ENCODE results near the gene PRXL2C. TPM values are rescaled to one million over a fixed set of nuclear protein-coding genes. Genes with fewer than 3 reads are reported as not detected.

PRXL2C gene
- total and polyA plus RNA-seq, 2 of the 13 experiments (the other 11 are each of a cell fraction or from before 2014, with no cell fraction given): 11.0 to 13.2 TPM

GRCh38 chr9:96609732-96610131 is 45.4 kb downstream of the PRXL2C start:
- no peak for TF ChIP-seq ZMYM4 (CRISPR knock-in tag; IDR thresholded peaks at IDR 0.05)
- TF ChIP-seq TBL1XR1 (IDR thresholded peaks at IDR 0.05; ENCODE audit: borderline replicate concordance, low read length, partially characterized antibody): no peak
- no peak for TF ChIP-seq HMG20A (CRISPR knock-in tag; IDR thresholded peaks at IDR 0.05; ENCODE audit: borderline replicate concordance)
- TF ChIP-seq ZNF446 (CRISPR knock-in tag; IDR thresholded peaks at IDR 0.05): no peak
- no peak for TF ChIP-seq DMAP1 (CRISPR knock-in tag; IDR thresholded peaks at IDR 0.05)
- TF ChIP-seq EED (CRISPR knock-in tag; IDR thresholded peaks at IDR 0.05): no peak
- no peak for TF ChIP-seq CSRNP2 (CRISPR knock-in tag; conservative IDR thresholded peaks at IDR 0.05; ENCODE audit: low read depth)
- TF ChIP-seq ZNF264 (CRISPR knock-in tag; IDR thresholded peaks at IDR 0.05): no peak
- TF ChIP-seq ZEB1 (IDR thresholded peaks at IDR 0.05; ENCODE audit: insufficient replicate concordance, low read depth): no peak
- ATAC-seq (no peak), FAIRE-seq (no peak), DNase-seq (ENCODE audit: low spot score) (no peak)
- BruUV-seq (replicated peaks): no TSS peak
- H3K4me1 ChIP-seq (ENCODE audit: insufficient read depth, low read length): peaks cover 41% of the 10 kb centered on the region
- ChIA-PET CTCF (ENCODE audit: low intra/inter-chr PET ratio, low total read pairs) (no interaction called here), POLR2A (no interaction called here)
- no peak overlapping the region for H2AFZ ChIP-seq (ENCODE audit: low read length)
- H3K4me2 ChIP-seq (ENCODE audit: low read depth, low read length): no peak overlapping the region
- no peak overlapping the region for H3K4me3 ChIP-seq (replicated peaks in 1 of 3; ENCODE audit: insufficient read depth in 1 of 3, low read depth in 2 of 3, low read length in 3 of 3)
- in situ Hi-C loops (cut with HindIII; ENCODE audit: extremely low pct_ligation_motif_present, low pct_unique_long_range_greater_than_20kb): no loop called here
- intact Hi-C loops (cut with micrococcal nuclease; ENCODE audit: unreplicated experiment): no loop called here
- H3K27me3 ChIP-seq (ENCODE audit: control insufficient read depth in 1 of 2, insufficient read depth in 2 of 2, low read length in 2 of 2): no peaks in the 10 kb centered on the region
- H3K27ac ChIP-seq (ENCODE audit: extremely low read length, insufficient read depth, low read length): no peak overlapping the region
- H3K9ac ChIP-seq (ENCODE audit: insufficient read depth, low read depth, low read length): no peak overlapping the region
- peaks cover 19% of the 10 kb centered on the region for H4K20me1 ChIP-seq (ENCODE audit: insufficient read depth, low read length)
- peaks cover 86% of the 10 kb centered on the region for H3K79me2 ChIP-seq (ENCODE audit: insufficient read depth, low read length)
- no peaks in the 10 kb centered on the region for H3K9me3 ChIP-seq (ENCODE audit: low read length)
- no peaks in the 10 kb centered on the region for H3K36me3 ChIP-seq (replicated peaks in 1 of 2; ENCODE audit: control insufficient read depth in 1 of 2, insufficient read depth in 2 of 2, low read length in 2 of 2)

GRCh38 chr9:96607971-96608370 is 47.1 kb downstream of the PRXL2C start:
- H4K20me1 ChIP-seq (ENCODE audit: insufficient read depth, low read length): peaks cover 19% of the 10 kb centered on the region
- H3K36me3 ChIP-seq (replicated peaks in 1 of 2; ENCODE audit: control insufficient read depth in 1 of 2, insufficient read depth in 2 of 2, low read length in 2 of 2): no peaks in the 10 kb centered on the region
- no peak for ATAC-seq
- no peaks in the 10 kb centered on the region for H3K9me3 ChIP-seq (ENCODE audit: low read length)
- ChIA-PET POLR2A (no interaction called here), CTCF (ENCODE audit: low intra/inter-chr PET ratio, low total read pairs) (no interaction called here)
- peaks cover 37% of the 10 kb centered on the region for H3K4me1 ChIP-seq (ENCODE audit: insufficient read depth, low read length)
- no peak for DNase-seq (ENCODE audit: low spot score)
- H2AFZ ChIP-seq (ENCODE audit: low read length): no peak overlapping the region
- TF ChIP-seq JUNB (CRISPR knock-in tag; IDR thresholded peaks at IDR 0.05; ENCODE audit: borderline replicate concordance): no peak
- TF ChIP-seq RAD51 (IDR thresholded peaks at IDR 0.05; ENCODE audit: borderline replicate concordance): no peak
- TF ChIP-seq ZNF607 (CRISPR knock-in tag; IDR thresholded peaks at IDR 0.05; ENCODE audit: borderline replicate concordance): no peak
- no peak for TF ChIP-seq ZNF879 (CRISPR knock-in tag; IDR thresholded peaks at IDR 0.05)
- TF ChIP-seq BHLHE40 (IDR thresholded peaks at IDR 0.05; ENCODE audit: low read length): no peak
- no peak for TF ChIP-seq CBX2 (IDR thresholded peaks at IDR 0.05; ENCODE audit: low read depth, low read length)
- TF ChIP-seq CBX2 (CRISPR knock-in tag; IDR thresholded peaks at IDR 0.05; ENCODE audit: low read depth): no peak
- no peak for TF ChIP-seq CBX1 (IDR thresholded peaks at IDR 0.05; ENCODE audit: low read depth)
- no peak for TF ChIP-seq ZKSCAN8 (CRISPR knock-in tag; IDR thresholded peaks at IDR 0.05; ENCODE audit: borderline replicate concordance)
- no peak for TF ChIP-seq RFXANK (CRISPR knock-in tag; IDR thresholded peaks at IDR 0.05)
- no peak for TF ChIP-seq ZNF546 (CRISPR knock-in tag; conservative IDR thresholded peaks at IDR 0.05)
- FAIRE-seq: no peak
- H3K27me3 ChIP-seq (ENCODE audit: control insufficient read depth in 1 of 2, insufficient read depth in 2 of 2, low read length in 2 of 2): no peaks in the 10 kb centered on the region
- in situ Hi-C loops (cut with HindIII; ENCODE audit: extremely low pct_ligation_motif_present, low pct_unique_long_range_greater_than_20kb) (no loop called here), intact Hi-C loops (cut with micrococcal nuclease; ENCODE audit: unreplicated experiment) (no loop called here)
- H3K4me3 ChIP-seq (replicated peaks in 1 of 3; ENCODE audit: insufficient read depth in 1 of 3, low read depth in 2 of 3, low read length in 3 of 3): no peak overlapping the region
- H3K4me2 ChIP-seq (ENCODE audit: low read depth, low read length): no peak overlapping the region
- H3K27ac ChIP-seq (ENCODE audit: extremely low read length, insufficient read depth, low read length): no peak overlapping the region
- H3K79me2 ChIP-seq (ENCODE audit: insufficient read depth, low read length): peaks cover 80% of the 10 kb centered on the region
- BruUV-seq (replicated peaks): no TSS peak
- 87% methylated on average over 3 of the region's 3 CpGs for WGBS (ENCODE audit: low lambda C conversion rate)
- no peak overlapping the region for H3K9ac ChIP-seq (ENCODE audit: insufficient read depth, low read depth, low read length)
